ENCODE results near the gene TAGLN. TPM values are rescaled to one million over a fixed set of nuclear protein-coding genes. Genes with fewer than 3 reads are reported as not detected.
A peak's percentile ranks its signal among the peaks of the same experiment; 100 is the strongest.

Gene TAGLN
- total RNA-seq, 6 experiments from 2014 or later: 41.2 to 158 (median 112) TPM

DNA sequence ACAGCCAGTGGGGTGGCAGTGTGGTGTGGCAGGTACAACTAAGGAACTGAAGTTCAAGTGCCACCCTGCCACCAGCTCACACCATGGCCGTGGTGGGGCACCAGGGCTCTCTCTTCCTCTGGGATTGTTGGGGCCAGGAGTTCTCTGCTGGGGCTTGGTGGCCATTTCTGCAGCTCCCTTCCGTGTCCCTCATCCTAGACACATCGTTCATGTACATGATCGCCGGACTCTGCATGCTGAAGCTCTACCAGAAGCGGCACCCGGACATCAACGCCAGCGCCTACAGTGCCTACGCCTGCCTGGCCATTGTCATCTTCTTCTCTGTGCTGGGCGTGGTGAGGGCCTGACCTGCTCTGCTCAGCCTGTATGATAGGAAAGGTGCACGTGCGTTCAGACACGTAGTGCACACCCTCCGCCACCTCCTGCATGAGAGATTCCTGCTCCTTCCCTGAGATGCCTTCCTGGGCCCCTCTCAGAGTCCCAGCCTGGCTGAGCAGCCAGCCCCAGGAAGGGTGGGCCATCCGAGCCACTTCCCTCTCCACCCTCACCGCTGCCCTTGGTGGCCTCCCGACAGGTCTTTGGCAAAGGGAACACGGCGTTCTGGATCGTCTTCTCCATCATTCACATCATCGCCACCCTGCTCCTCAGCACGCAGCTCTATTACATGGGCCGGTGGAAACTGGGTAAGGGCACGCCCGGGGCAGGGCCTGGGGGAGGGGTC, 7.3 kb upstream of the TAGLN start:
- DNase-seq: peak in 1 of 3 donors; percentile 50
- Histone ChIP-seq H3K4me1 (no peaks in the 10 kb centered on the region), H3K4me3 (no peak overlapping the region), H3K27ac (no peak overlapping the region), H3K36me3 (peaks cover 0 to 70% (median 25%) of the 10 kb centered on the region in 4 donors), H3K9me3 (no peaks in the 10 kb centered on the region), H3K27me3 (no peaks in the 10 kb centered on the region)
- ATAC-seq: no peak
- TF ChIP-seq CTCF (IDR thresholded peaks at IDR 0.05) (no peak), POLR2A (IDR thresholded peaks at IDR 0.05) (no peak)
- 99% methylated on average over 11 of the region's 26 CpGs for whole genome bisulfite sequencing (ENCODE audit: insufficient coverage, low coverage, low lambda C conversion rate, missing lambda C conversion rate)
- intact Hi-C loops (cut with DNase I): no loop called here

GRCh38 chr11:117192401-117192875, 6.7 kb upstream of the TAGLN start:
- 80% methylated on average over 3 of the region's 17 CpGs for WGBS (ENCODE audit: insufficient coverage, low coverage, low lambda C conversion rate, missing lambda C conversion rate)

DNA sequence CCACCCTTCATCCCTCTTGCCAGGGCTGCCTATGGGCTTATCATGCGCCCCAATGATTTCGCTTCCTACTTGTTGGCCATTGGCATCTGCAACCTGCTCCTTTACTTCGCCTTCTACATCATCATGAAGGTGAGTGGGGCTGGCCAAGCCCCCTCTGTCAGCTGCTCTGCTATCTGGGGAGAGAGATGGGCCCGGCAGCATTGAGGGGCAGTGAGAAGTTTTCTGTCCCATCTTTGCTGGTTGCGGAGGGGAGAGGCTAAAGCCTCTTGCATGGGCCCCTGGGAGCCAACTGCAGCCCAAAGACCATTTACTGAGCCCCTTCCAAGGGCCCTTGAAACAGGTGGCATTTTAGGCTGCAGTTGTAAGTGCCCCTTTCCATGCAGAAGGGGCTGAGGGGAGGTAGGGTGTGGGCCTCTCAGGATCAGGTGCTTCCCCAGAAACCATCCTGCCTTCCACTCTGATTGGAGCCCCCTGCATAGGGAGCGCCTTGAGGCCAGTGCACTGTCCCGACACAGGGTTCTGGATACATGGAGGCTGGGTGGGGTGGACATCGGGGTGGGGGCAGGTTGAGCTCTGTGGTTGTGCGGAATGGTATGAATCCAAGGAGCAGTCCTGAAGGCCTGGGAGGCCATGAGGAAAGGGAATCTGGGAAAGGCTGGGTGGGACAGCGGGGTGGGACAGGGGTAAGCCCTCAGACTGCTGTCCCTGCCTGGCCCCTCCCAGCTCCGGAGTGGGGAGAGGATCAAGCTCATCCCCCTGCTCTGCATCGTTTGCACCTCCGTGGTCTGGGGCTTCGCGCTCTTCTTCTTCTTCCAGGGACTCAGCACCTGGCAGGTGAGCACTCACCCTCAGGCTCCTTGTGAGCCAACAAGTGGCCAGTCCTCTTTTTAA, 5.8 kb upstream of the TAGLN start:
- 88% methylated on average over 6 of the region's 15 CpGs for whole genome bisulfite sequencing (ENCODE audit: insufficient coverage, low coverage, low lambda C conversion rate, missing lambda C conversion rate)
- Histone ChIP-seq H3K4me1 (no peaks in the 10 kb centered on the region), H3K9me3 (no peaks in the 10 kb centered on the region), H3K4me3 (no peak overlapping the region), H3K36me3 (peaks cover 0 to 64% (median 23%) of the 10 kb centered on the region in 4 donors), H3K27ac (no peak overlapping the region), H3K27me3 (no peaks in the 10 kb centered on the region)
- intact Hi-C loops (cut with DNase I): no loop called here
- ATAC-seq (no peak), DNase-seq (peak in 1 of 3 donors; percentile 39)
- no peak for TF ChIP-seq POLR2A (IDR thresholded peaks at IDR 0.05)
- TF ChIP-seq CTCF (IDR thresholded peaks at IDR 0.05): no peak

More at GRCh38 chr11:117192401-117192875, 6.7 kb upstream of the TAGLN start:
- Histone ChIP-seq H3K4me3 (no peak overlapping the region), H3K27me3 (no peaks in the 10 kb centered on the region), H3K27ac (no peak overlapping the region), H3K36me3 (peaks cover 0 to 69% (median 25%) of the 10 kb centered on the region in 4 donors), H3K9me3 (no peaks in the 10 kb centered on the region), H3K4me1 (no peaks in the 10 kb centered on the region)
- intact Hi-C loops (cut with DNase I): no loop called here
- ATAC-seq: no peak
- peak in 1 of 3 donors; percentile 46 for DNase-seq
- no peak for TF ChIP-seq POLR2A (IDR thresholded peaks at IDR 0.05)
- TF ChIP-seq CTCF (IDR thresholded peaks at IDR 0.05): no peak

GRCh38 chr11:117194267-117194666, 4.9 kb upstream of the TAGLN start:
- TF ChIP-seq POLR2A (IDR thresholded peaks at IDR 0.05) (no peak), CTCF (IDR thresholded peaks at IDR 0.05) (no peak)
- H3K4me1 ChIP-seq: no peaks in the 10 kb centered on the region
- ATAC-seq (no peak), DNase-seq (peak in 2 of 3 donors; percentile 2 to 7)
- no peak overlapping the region for H3K4me3 ChIP-seq
- H3K36me3 ChIP-seq: peaks cover 0 to 55% (median 19%) of the 10 kb centered on the region in 4 donors
- 89% methylated on average over 5 of the region's 5 CpGs for WGBS (ENCODE audit: insufficient coverage, low coverage, low lambda C conversion rate, missing lambda C conversion rate)
- H3K27me3 ChIP-seq: no peaks in the 10 kb centered on the region
- intact Hi-C loops (cut with DNase I): no loop called here
- no peak overlapping the region for H3K27ac ChIP-seq
- no peaks in the 10 kb centered on the region for H3K9me3 ChIP-seq

All from right lobe of liver (tissue), 6 donors.